DOHH2 (cell line): ENCODE results near the gene NKX2-8.

Source experiments
- H3F3A ChIP-seq: fragments of 200-600 bp; sonication (generic), shearing (Covaris generic); 2 replicates; pipeline ENCODE4 v1.6.0; 2016; ENCODE audit warnings: antibody characterized with exemption, mild to moderate bottlenecking; ENCODE audit not compliant: control insufficient read depth, insufficient read depth
- H3K27ac ChIP-seq: fragments of 200-600 bp; sonication (generic); 2 replicates; pipeline ENCODE4 v1.5.1; 2014; ENCODE audit warnings: low read depth, mild to moderate bottlenecking, low read length, moderate library complexity
- H3K27me3 ChIP-seq: fragments of 200-600 bp; sonication (generic); 2 replicates; pipeline ENCODE4 v1.6.1; 2014; ENCODE audit warnings: mild to moderate bottlenecking, low read length, mixed read lengths; ENCODE audit not compliant: control insufficient read depth
- H3K36me3 ChIP-seq: fragments of 200-600 bp; sonication (generic); 2 replicates; pipeline ENCODE4 v1.6.1; 2014; ENCODE audit warnings: mild to moderate bottlenecking, low read length, moderate library complexity, mixed read lengths; ENCODE audit not compliant: control insufficient read depth
- H3K4me1 ChIP-seq: fragments of 200-600 bp; sonication (generic); 2 replicates; pipeline ENCODE4 v1.6.1; 2014; ENCODE audit warnings: mild to moderate bottlenecking, low read length, mixed read lengths; ENCODE audit not compliant: control insufficient read depth
- H3K4me2 ChIP-seq: fragments of 200-600 bp; sonication (generic); 2 replicates; pipeline ENCODE4 v1.6.0; 2014; ENCODE audit warnings: mild to moderate bottlenecking, low read length, moderate library complexity
- H3K4me3 ChIP-seq: fragments of 200-600 bp; sonication (generic); 2 replicates; pipeline ENCODE4 v1.5.1; 2014; ENCODE audit warnings: mild to moderate bottlenecking, low read length, mixed read lengths
- H3K79me2 ChIP-seq: fragments of 200-600 bp; sonication (generic); 2 replicates; pipeline ENCODE4 v1.6.1; 2014; ENCODE audit warnings: mild to moderate bottlenecking, low read length, mixed read lengths; ENCODE audit not compliant: control insufficient read depth
- H3K9me2 ChIP-seq: fragments of 200-600 bp; sonication (generic); replicated peaks from 2 replicates; pipeline ENCODE4 v1.6.1; 2014; ENCODE audit warnings: mild to moderate bottlenecking, low read length, mixed read lengths; ENCODE audit not compliant: control insufficient read depth
- H3K9me3 ChIP-seq: fragments of 200-600 bp; sonication (generic); 2 replicates; pipeline ENCODE4 v1.6.1; 2014; ENCODE audit warnings: antibody characterized with exemption, low read length, mixed read lengths; ENCODE audit not compliant: control insufficient read depth, insufficient read depth
- H4K20me1 ChIP-seq: fragments of 200-600 bp; sonication (generic); 2 replicates; pipeline ENCODE4 v1.6.0; 2014; ENCODE audit warnings: low read depth, mild to moderate bottlenecking, antibody characterized with exemption, low read length, moderate library complexity; ENCODE audit not compliant: control insufficient read depth, insufficient read depth
- CTCF ChIP-seq: fragments of 200-600 bp; sonication (generic); IDR thresholded peaks from one replicate; pipeline ENCODE4 v1.5.1; 2014; ENCODE audit warnings: antibody characterized with exemption, mild to moderate bottlenecking, low read depth, low read length; ENCODE audit not compliant: poor library complexity, severe bottlenecking
- EZH2phosphoT487 ChIP-seq: fragments of 200-600 bp; sonication (generic); IDR thresholded peaks from 2 replicates; pipeline ENCODE4 v1.6.1; 2017; ENCODE audit warnings: borderline replicate concordance, mild to moderate bottlenecking, antibody characterized with exemption, low read length, moderate library complexity, mixed read lengths

The NKX2-8 gene

GRCh38 chr14:36580856-36581831 lies 1.3 kb downstream of the NKX2-8 start:
- Histone ChIP-seq H4K20me1 (no peaks in the 10 kb centered on the region), H3K27ac (no peak overlapping the region), H3K27me3 (no peaks in the 10 kb centered on the region), H3K4me3 (no peak overlapping the region), H3K36me3 (no peaks in the 10 kb centered on the region), H3K9me2 (no peaks in the 10 kb centered on the region), H3K4me1 (no peaks in the 10 kb centered on the region), H3F3A (no peaks in the 10 kb centered on the region), H3K79me2 (no peaks in the 10 kb centered on the region), H3K9me3 (peaks cover 13% of the 10 kb centered on the region; the same call in 1 of the 2 replicates), H3K4me2 (no peak overlapping the region)
- no peak for TF ChIP-seq EZH2phosphoT487
- no peak for TF ChIP-seq CTCF

- no peak overlapping the region for H3K27ac ChIP-seq
- no peaks in the 10 kb centered on the region for H3K27me3 ChIP-seq
- no peaks in the 10 kb centered on the region for H3K9me2 ChIP-seq
- peaks cover 13% of the 10 kb centered on the region; the same call in 1 of the 2 replicates for H3K9me3 ChIP-seq
- H3K79me2 ChIP-seq, result no peaks in the 10 kb centered on the region
- TF ChIP-seq CTCF (no peak), EZH2phosphoT487 (no peak)
- no peaks in the 10 kb centered on the region for H4K20me1 ChIP-seq
- H3K4me2 ChIP-seq, result no peak overlapping the region
- H3K4me3 ChIP-seq, result no peak overlapping the region
- H3K36me3 ChIP-seq, result no peaks in the 10 kb centered on the region
- no peaks in the 10 kb centered on the region for H3K4me1 ChIP-seq
- no peaks in the 10 kb centered on the region for H3F3A ChIP-seq
Measured at GRCh38 chr14:36580141-36580855, 2.1 kb downstream of the NKX2-8 start.

GRCh38 chr14:36579573-36580140 lies 2.8 kb downstream of the NKX2-8 start:
- TF ChIP-seq EZH2phosphoT487, result no peak
- no peak for TF ChIP-seq CTCF
- H3K4me1 ChIP-seq, result no peaks in the 10 kb centered on the region
- no peaks in the 10 kb centered on the region for H3K9me2 ChIP-seq
- H3K27ac ChIP-seq, result no peak overlapping the region
- H3K9me3 ChIP-seq, result peaks cover 13% of the 10 kb centered on the region; the same call in 1 of the 2 replicates
- no peaks in the 10 kb centered on the region for H4K20me1 ChIP-seq
- H3K27me3 ChIP-seq, result no peaks in the 10 kb centered on the region
- no peaks in the 10 kb centered on the region for H3K36me3 ChIP-seq
- no peaks in the 10 kb centered on the region for H3F3A ChIP-seq
- H3K4me3 ChIP-seq, result no peak overlapping the region
- no peak overlapping the region for H3K4me2 ChIP-seq
- H3K79me2 ChIP-seq, result no peaks in the 10 kb centered on the region
